ENCODE data around the gene SRP14.

- no peak for TF ChIP-seq CTCF (IDR thresholded peaks at IDR 0.05)
- TF ChIP-seq POLR2A (IDR thresholded peaks at IDR 0.05): no peak
Observed at GRCh38 chr15:40053831-40054604, 15.0 kb upstream of the SRP14 start.
